Lower leg skin (tissue), 4 donors: Measurements from ENCODE around the gene TMEM125. TPM values are rescaled to one million over a fixed set of nuclear protein-coding genes. Genes with fewer than 3 reads are reported as not detected.

Source experiments
- DNase-seq, 2 donors: peaks; one replicate each; pipeline ENCODE4 v3.0.0-alpha.2; 2019; ENCODE audit warnings: low spot score in 2 of 2
- H3K4me3 ChIP-seq: fragments of 200-600 bp; sonication (generic); 2 replicates; pipeline ENCODE4 v1.5.1; 2017; ENCODE audit warnings: mild to moderate bottlenecking, low read depth; ENCODE audit not compliant: poor library complexity, severe bottlenecking
- POLR2A ChIP-seq, 2 donors: fragments of 450-650 bp; IDR thresholded peaks; one replicate each; pipeline ENCODE4 v1.6.1; 2016 to 2017; ENCODE audit warnings: antibody characterized with exemption in 2 of 2, mild to moderate bottlenecking in 1 of 2, moderate library complexity in 1 of 2
- WGBS, 2 donors: methylation state at CpG; one replicate each; pipeline ENCODE4 v1.1.5; 2018; 5-methylcytosine and 5-hydroxymethylcytosine counted together
- intact Hi-C: fragments of 100-400 bp; cut with DNase I; formaldehyde crosslinking; loops from one replicate; pipeline ENCODE4 v1.15.0; 2023; ENCODE audit warnings: low total_unique reads
- total RNA-seq, 4 donors: library from RNA; depleted of rRNA; stranded (reverse); fragments of >200 nt; gene quantifications; one replicate each; pipeline ENCODE4 v1.1.0, GENCODE V29; 2016
- TF ChIP-seq, protein P1 (sequence below), 3 donors: fragments of 450-650 bp; IDR thresholded peaks; one replicate each; pipeline ENCODE4 v1.5.1; 2016; ENCODE audit warnings: antibody characterized with exemption in 3 of 3, mild to moderate bottlenecking in 3 of 3, moderate library complexity in 2 of 3

Gene TMEM125
- total RNA-seq, 4 donors from 2014 or later: 13.6 to 34.5 (median 19.0) TPM

DNA sequence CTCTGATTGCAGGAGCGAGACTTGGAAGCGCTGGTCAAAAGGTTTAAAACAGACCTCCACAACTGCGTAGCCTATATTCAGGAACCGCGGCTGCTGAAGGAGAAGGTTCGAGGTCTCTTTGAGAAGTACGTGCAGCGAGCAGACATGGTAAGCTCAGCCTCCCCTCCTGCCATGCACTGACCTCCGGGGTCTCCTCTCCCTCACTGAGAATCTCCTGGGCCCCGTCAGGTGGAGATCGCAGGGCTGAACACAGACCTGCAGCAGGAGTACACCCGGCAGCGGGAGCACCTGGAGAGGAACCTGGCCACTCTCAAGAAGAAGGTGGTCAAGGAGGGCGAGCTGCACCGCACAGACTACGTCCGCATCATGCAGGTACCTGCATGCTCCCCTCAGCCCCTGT, 35.5 kb upstream of the TMEM125 start:
- peak in 1 of 2 donors; percentile 61 for DNase-seq
- H3K4me3 ChIP-seq: no peak overlapping the region
- intact Hi-C loops: no loop called here
- TF ChIP-seq, protein P1, sequence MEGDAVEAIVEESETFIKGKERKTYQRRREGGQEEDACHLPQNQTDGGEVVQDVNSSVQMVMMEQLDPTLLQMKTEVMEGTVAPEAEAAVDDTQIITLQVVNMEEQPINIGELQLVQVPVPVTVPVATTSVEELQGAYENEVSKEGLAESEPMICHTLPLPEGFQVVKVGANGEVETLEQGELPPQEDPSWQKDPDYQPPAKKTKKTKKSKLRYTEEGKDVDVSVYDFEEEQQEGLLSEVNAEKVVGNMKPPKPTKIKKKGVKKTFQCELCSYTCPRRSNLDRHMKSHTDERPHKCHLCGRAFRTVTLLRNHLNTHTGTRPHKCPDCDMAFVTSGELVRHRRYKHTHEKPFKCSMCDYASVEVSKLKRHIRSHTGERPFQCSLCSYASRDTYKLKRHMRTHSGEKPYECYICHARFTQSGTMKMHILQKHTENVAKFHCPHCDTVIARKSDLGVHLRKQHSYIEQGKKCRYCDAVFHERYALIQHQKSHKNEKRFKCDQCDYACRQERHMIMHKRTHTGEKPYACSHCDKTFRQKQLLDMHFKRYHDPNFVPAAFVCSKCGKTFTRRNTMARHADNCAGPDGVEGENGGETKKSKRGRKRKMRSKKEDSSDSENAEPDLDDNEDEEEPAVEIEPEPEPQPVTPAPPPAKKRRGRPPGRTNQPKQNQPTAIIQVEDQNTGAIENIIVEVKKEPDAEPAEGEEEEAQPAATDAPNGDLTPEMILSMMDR (IDR thresholded peaks at IDR 0.05): no peak
- no peak for TF ChIP-seq POLR2A (IDR thresholded peaks at IDR 0.05)
- WGBS, 2 donors: 94 to 97% methylated on average over 13 to 17 of the region's 17 CpGs

DNA sequence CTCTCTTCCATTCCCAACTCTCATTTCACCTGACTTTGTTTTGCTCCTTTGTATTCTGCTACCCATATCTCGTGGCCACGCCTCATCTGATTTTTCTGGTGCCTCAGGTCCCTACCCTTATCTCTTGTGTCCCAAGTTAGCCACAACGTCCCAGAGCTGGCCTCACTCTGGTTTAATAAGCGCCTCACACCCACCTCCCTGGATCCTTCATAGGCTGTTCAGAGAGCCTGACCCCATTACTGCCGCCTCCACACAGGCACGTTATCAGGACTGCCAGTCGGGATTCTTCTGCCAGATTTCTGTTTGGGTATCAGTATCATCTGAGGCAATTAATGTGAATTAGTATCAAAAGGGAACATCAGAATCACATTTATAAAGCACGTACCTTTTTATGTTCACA, 34.7 kb upstream of the TMEM125 start:
- WGBS, 2 donors: 58 to 73% methylated on average over 8 of the region's 8 CpGs
- intact Hi-C loops: no loop called here
- no peak for DNase-seq
- no peak overlapping the region for H3K4me3 ChIP-seq
- no peak for TF ChIP-seq POLR2A (IDR thresholded peaks at IDR 0.05)
- TF ChIP-seq, protein P1 (IDR thresholded peaks at IDR 0.05): no peak

DNA sequence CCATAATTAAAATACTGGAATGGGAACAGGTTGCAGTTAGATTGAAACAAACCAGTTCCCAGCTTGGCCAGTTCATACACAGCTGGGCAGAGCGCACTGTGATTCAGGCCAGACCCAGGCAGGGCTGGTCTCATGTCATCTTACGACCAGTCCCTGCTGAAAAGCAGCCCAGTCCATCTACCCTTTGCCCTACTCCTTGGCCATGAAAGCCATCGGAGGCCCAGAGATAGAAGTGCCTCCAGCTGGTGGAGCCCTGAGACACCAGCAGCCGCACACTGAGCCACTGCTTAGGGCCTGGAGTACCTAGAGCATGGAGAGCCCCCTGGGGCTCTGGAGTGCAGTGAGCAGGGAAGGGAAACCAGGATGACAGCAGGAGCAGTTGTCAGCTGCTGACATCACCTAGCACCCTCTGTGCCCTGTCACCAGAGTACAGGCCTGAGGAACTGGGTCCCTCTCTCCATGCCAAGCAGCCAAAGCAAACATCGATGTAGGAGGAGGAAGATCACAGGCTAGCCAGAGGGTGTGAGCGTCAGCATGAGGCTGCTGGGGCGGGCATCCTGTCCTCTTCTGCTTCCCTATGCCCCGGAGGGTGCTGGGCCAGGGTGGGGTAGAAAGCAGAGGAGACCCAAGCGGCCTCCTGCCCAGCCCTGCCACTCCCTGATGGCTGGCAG, 34.2 kb upstream of the TMEM125 start:
- DNase-seq: peak in 1 of 2 donors; percentile 83
- WGBS, 2 donors: 50 to 52% methylated on average over 7 to 9 of the region's 9 CpGs
- intact Hi-C loops: no loop called here
- TF ChIP-seq POLR2A (IDR thresholded peaks at IDR 0.05): no peak
- TF ChIP-seq, protein P1 (IDR thresholded peaks at IDR 0.05): no peak
- no peak overlapping the region for H3K4me3 ChIP-seq

DNA sequence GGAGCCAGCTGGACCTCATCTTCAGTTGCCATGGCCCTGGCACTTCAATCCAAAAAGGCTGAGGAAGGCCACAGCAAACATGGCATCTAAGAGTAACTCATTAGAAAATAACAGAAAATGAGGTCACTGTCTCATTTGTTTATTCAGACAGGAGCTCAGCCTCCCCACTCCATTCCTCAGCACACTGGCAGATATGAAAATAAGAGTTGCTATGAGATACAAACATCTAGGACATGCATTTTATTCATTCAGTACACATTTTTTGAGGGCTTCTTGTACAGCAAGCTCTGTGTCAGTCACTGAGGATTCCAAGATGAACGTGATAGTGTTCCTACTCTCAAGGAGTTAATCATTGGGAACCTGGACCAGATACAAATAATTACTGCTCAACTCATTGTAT, 32.7 kb upstream of the TMEM125 start:
- H3K4me3 ChIP-seq: no peak overlapping the region
- no peak for DNase-seq
- intact Hi-C loops: no loop called here
- no peak for TF ChIP-seq POLR2A (IDR thresholded peaks at IDR 0.05)
- TF ChIP-seq, protein P1 (IDR thresholded peaks at IDR 0.05): no peak
- WGBS, 2 donors: 54% methylated on average over 1 of the region's 1 CpG

DNA sequence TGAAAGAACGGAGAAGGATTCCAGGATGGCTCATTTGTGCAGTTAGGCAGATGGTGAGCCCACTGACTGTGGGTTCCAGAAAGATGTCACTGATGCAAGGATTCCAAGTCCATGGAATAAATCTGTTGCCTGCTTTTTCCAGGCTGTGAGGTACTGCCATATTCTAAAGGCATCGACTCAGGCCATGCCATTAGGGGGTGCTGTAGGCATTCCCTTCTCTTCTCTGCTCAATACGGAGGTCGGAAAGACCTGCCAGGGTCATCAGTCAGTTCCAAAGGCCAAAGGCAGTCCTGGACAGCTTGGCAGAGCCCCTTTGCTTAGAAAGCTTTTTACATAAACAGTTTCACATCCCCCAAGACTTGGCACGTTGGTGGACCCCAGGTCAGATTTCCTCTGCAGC, 31.7 kb upstream of the TMEM125 start:
- intact Hi-C loops: no loop called here
- TF ChIP-seq, protein P1 (IDR thresholded peaks at IDR 0.05): no peak
- no peak for TF ChIP-seq POLR2A (IDR thresholded peaks at IDR 0.05)
- peak; percentile 46 to 84 for DNase-seq
- H3K4me3 ChIP-seq: no peak overlapping the region
- WGBS, 2 donors: 23 to 26% methylated on average over 5 of the region's 5 CpGs

DNA sequence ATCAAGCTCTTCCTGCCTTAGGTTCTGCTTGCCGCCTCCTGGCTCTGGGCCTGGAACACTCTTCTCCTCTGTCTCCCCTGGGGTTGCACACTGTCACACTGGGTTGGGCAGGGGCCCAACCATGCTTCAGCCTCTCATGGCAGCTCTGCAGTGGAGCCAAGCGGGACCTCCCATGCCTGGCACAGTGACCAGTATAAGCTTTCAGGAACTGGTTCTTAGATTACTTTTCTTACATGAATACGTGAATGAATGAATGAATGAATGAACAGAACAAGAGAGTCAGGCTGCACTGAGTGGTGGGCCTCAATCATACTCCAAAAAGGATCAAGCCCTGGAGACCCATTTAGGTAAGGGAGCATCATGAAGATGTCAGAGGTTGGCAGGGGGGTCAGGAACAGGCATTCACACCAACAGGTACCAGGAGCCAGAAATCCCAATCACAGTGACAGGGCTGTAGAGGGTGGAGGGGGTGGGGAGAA, 30.8 kb upstream of the TMEM125 start:
- DNase-seq: peak in 1 of 2 donors; percentile 79
- intact Hi-C loops: no loop called here
- 69 to 71% methylated on average over 3 of the region's 3 CpGs for WGBS, 2 donors
- no peak overlapping the region for H3K4me3 ChIP-seq
- no peak for TF ChIP-seq POLR2A (IDR thresholded peaks at IDR 0.05)
- TF ChIP-seq, protein P1 (IDR thresholded peaks at IDR 0.05): no peak
